Ovary (tissue), 9 donors: ENCODE data around the gene ARHGAP28. TPM values are rescaled to one million over a fixed set of nuclear protein-coding genes. Genes with fewer than 3 reads are reported as not detected.
"Not testable (repeated sequence)": the region's sequence is repeated elsewhere in the genome, so short reads cannot be mapped to it uniquely, and the experiment has no call there.

Source experiments
- DNase-seq, 5 donors: peaks; one replicate each; pipeline ENCODE4 v3.0.0-alpha.2; 2019 to 2020
- H3K27ac ChIP-seq, 2 donors: fragments of 200-600 bp; one replicate each; pipeline versions ENCODE4 v1.5.1 to v1.8.0; 2019 to 2022
- H3K27me3 ChIP-seq: fragments of 200-600 bp; one replicate; pipeline ENCODE4 v1.8.0; 2022
- H3K36me3 ChIP-seq: fragments of 200-600 bp; sonication (generic); one replicate; pipeline ENCODE4 v1.5.1; 2019
- H3K4me1 ChIP-seq: one replicate; pipeline ENCODE4 v1.8.1; 2013; ENCODE audit warnings: mild to moderate bottlenecking, moderate library complexity; ENCODE audit not compliant: insufficient read depth
- H3K4me3 ChIP-seq: fragments of 200-600 bp; sonication (generic); one replicate; pipeline ENCODE4 v1.5.1; 2017
- H3K9me3 ChIP-seq, 2 donors: fragments of 200-600 bp in 1 of 2; sonication (generic) in 1 of 2; one replicate each; pipeline versions ENCODE4 v1.5.1 to v1.8.1; 2013 to 2019; ENCODE audit warnings: mild to moderate bottlenecking in 1 of 2, moderate library complexity in 1 of 2
- EP300 ChIP-seq: sonication (generic); formaldehyde crosslinking; IDR thresholded peaks from one replicate; pipeline ENCODE4 v1.6.1; 2017; ENCODE audit warnings: antibody characterized with exemption
- POLR2A ChIP-seq: fragments of 450-650 bp; IDR thresholded peaks from one replicate; pipeline ENCODE4 v1.6.1; 2017; ENCODE audit warnings: antibody characterized with exemption, mild to moderate bottlenecking, moderate library complexity
- WGBS, 3 donors: extraction: QIAGEN DNeasy Blood & Tissue Kit in 1 of 3; methylation state at CpG; one replicate each; pipeline versions ENCODE4 v1.1.5 to v1.1.7; 2013 to 2017; 5-methylcytosine and 5-hydroxymethylcytosine counted together
- intact Hi-C, 4 donors: fragments of 100-400 bp; cut with DNase I; formaldehyde crosslinking; loops; one replicate each; pipeline versions ENCODE4 v1.11.0 to v1.15.1; 2022 to 2023
- polyA plus RNA-seq, 2 donors: library from polyadenylated mRNA; stranded (reverse); fragments of 200-250 nt in 1 of 2; fragments of 350-450 nt in 1 of 2; fragmentation: Illumina TruSeq in 1 of 2; extraction: RNeasy Lipid Tissue Mini Kit (QIAGEN cat#74804) in 1 of 2; gene quantifications; one replicate each; pipeline ENCODE4 v1.2.3, GENCODE V29; 2013 to 2014
- total RNA-seq, 7 donors: library from RNA; depleted of rRNA in 2 of 7; stranded (reverse); fragments of >200 nt in 2 of 7; fragmentation: NEBNext Ultra II Directional in 3 of 7; extraction: Animal tissue kit (Norgen Biotek cat#: 25700) in 3 of 7; gene quantifications; one replicate each; pipeline versions ENCODE4 v1.1.0 to v1.2.4, GENCODE V29; 2016 to 2023
- TF ChIP-seq, protein P1 (sequence below), 3 donors: fragments of 450-650 bp in 2 of 3; fragments of 200-600 bp in 1 of 3; IDR thresholded peaks; one replicate each; pipeline versions ENCODE4 v1.5.1 to v1.8.0; 2016 to 2022; ENCODE audit warnings: antibody characterized with exemption in 3 of 3, mild to moderate bottlenecking in 1 of 3
- donor health status: DM: no; HTN: no; CAD: no; lungs with moderate emphysema.
- donor health status: DM: no; HTN: no; CAD: no.
- donor health status: Bipolar disorder and iron deficiency.
- donor health status: DM: yes; HTN: yes; CAD: no.
- donor health status: DM: no; HTN: no; CAD: no.
- donor health status: DM: yes; HTN: yes; CAD: no.

ARHGAP28 gene
- total and polyA plus RNA-seq, 9 donors, result 5.9 to 28.7 (median 16.9) TPM

DNA sequence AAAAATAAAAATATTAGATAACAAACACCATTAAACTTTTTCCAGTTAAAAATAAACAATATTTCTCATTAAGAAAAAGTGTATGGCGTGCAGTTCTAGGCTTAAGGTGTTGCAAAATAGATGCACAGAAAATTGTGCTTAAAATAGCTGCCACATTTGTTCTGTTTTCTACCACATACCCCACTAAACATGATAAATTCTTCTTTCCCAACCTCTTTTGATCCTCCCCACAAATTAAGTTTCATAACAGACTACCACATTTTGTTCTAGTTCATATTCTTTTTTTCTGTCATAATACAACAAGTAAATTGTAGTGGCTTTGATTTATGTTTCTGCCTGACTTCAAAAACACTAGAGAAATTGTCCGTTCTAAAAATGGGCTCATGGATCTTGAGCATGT is 64.5 kb downstream of the ARHGAP28 start:
- Histone ChIP-seq H3K36me3 (no peaks in the 10 kb centered on the region), H3K4me1 (peaks cover 2% of the 10 kb centered on the region), H3K4me3 (no peak overlapping the region), H3K27me3 (no peaks in the 10 kb centered on the region), H3K27ac (no peak overlapping the region), H3K9me3 (no peaks in the 10 kb centered on the region)
- TF ChIP-seq POLR2A (no peak), EP300 (no peak)
- TF ChIP-seq, protein P1, sequence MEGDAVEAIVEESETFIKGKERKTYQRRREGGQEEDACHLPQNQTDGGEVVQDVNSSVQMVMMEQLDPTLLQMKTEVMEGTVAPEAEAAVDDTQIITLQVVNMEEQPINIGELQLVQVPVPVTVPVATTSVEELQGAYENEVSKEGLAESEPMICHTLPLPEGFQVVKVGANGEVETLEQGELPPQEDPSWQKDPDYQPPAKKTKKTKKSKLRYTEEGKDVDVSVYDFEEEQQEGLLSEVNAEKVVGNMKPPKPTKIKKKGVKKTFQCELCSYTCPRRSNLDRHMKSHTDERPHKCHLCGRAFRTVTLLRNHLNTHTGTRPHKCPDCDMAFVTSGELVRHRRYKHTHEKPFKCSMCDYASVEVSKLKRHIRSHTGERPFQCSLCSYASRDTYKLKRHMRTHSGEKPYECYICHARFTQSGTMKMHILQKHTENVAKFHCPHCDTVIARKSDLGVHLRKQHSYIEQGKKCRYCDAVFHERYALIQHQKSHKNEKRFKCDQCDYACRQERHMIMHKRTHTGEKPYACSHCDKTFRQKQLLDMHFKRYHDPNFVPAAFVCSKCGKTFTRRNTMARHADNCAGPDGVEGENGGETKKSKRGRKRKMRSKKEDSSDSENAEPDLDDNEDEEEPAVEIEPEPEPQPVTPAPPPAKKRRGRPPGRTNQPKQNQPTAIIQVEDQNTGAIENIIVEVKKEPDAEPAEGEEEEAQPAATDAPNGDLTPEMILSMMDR (IDR thresholded peaks at IDR 0.05), result no peak
- intact Hi-C loops, result no loop called here
- 82 to 93% (median 92%) methylated on average over 2 of the region's 2 CpGs for WGBS, 3 donors
- DNase-seq, result no peak

DNA sequence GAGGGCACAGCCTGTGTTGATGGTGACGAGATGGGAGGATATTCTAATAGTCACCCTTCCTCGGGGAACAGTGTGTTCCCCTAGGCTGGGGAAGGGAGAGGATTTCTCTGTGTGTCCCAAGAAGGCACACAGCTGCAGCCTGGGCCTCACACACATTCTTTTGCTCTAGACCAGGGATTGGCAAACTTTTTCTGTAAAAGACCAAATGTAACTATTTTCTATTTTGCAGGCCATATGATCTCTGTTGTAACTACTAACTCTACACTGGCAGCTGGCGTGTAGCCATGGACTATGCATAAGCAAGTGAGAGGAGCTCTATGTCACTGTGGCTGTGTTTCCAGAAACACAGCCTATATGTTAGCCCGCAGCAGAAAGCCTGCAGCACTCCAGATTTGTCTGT is 65.8 kb downstream of the ARHGAP28 start:
- Histone ChIP-seq H3K27me3 (no peaks in the 10 kb centered on the region), H3K36me3 (no peaks in the 10 kb centered on the region), H3K27ac (no peak overlapping the region), H3K4me3 (no peak overlapping the region), H3K4me1 (peaks cover 2% of the 10 kb centered on the region), H3K9me3 (no peaks in the 10 kb centered on the region)
- 78 to 83% (median 81%) methylated on average over 4 of the region's 4 CpGs for WGBS, 3 donors
- intact Hi-C loops, result no loop called here
- DNase-seq, result no peak
- TF ChIP-seq, protein P1 (IDR thresholded peaks at IDR 0.05), result no peak
- TF ChIP-seq POLR2A (no peak), EP300 (no peak)

DNA sequence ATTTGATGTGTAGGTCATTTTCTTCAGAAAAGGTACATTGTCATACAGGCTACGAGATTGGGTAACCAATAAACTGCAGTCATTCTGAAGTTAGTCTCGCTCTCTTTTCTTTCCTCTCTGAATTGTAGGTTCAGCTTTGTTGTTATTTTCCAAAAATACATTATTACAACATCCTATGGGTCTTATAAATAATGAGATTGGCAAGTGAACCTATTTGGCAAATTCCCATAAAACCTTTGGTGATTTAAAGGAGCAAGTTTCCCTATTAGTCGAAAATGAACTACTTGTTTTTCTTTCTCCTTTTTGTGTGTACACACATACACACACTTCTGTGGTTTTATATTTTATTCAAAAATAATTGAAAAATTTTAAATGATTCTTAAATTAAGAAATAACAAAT is 67.0 kb downstream of the ARHGAP28 start:
- 96 to 98% (median 97%) methylated on average over 3 of the region's 3 CpGs for WGBS, 3 donors
- Histone ChIP-seq H3K36me3 (no peaks in the 10 kb centered on the region), H3K4me1 (peaks cover 2% of the 10 kb centered on the region), H3K4me3 (no peak overlapping the region), H3K27me3 (no peaks in the 10 kb centered on the region), H3K9me3 (no peaks in the 10 kb centered on the region), H3K27ac (no peak overlapping the region)
- no peak for DNase-seq
- TF ChIP-seq, protein P1 (IDR thresholded peaks at IDR 0.05), result no peak
- TF ChIP-seq EP300, result no peak
- no peak for TF ChIP-seq POLR2A
- intact Hi-C loops, result no loop called here

DNA sequence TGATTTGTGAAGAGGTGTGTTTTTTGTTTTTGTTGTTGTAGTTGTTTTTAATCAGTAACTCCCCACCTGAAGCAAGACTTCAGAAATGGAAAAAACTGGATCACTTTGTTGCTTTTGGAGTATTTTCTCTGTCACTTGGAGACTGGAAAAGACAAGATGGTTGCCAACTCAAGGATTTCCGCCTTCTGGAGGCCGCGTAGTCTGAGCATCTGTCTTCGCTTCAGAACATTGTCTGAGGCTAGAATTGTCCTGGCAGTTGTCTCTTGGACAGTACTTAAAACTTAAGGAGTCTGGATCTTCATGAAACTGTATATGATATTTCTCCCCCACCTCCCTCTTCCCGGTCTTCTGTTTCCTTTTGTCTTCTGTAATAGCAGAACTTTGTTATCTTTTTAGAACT is 67.7 kb downstream of the ARHGAP28 start:
- Histone ChIP-seq H3K36me3 (no peaks in the 10 kb centered on the region), H3K9me3 (no peaks in the 10 kb centered on the region), H3K27me3 (no peaks in the 10 kb centered on the region), H3K27ac (no peak overlapping the region), H3K4me1 (peaks cover 2% of the 10 kb centered on the region), H3K4me3 (no peak overlapping the region)
- intact Hi-C loops, result no loop called here
- TF ChIP-seq EP300 (no peak), POLR2A (no peak)
- TF ChIP-seq, protein P1 (IDR thresholded peaks at IDR 0.05), result no peak
- no peak for DNase-seq
- 83 to 92% (median 84%) methylated on average over 5 of the region's 5 CpGs for WGBS, 3 donors

DNA sequence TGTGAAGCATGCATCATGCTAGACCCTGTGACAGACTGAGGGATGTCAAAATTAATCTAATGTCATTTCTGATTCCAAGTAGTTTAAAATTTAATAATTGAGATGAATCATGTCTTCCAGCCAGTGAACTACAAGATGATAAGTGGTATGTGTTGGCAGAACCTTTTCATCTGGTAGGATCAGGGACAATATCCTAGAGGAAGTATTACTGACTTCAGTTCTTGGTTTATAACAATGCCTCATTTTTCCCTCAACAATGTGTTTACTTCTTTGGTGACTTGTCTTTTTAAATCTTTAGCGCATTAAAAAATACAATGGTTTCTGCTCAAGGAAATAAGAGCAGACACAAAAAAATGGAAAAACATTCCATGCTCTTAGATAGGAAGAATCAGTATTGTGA is 69.4 kb downstream of the ARHGAP28 start:
- intact Hi-C loops, result no loop called here
- Histone ChIP-seq H3K4me3 (no peak overlapping the region), H3K27me3 (no peaks in the 10 kb centered on the region), H3K27ac (no peak overlapping the region), H3K4me1 (peaks cover 2% of the 10 kb centered on the region), H3K36me3 (no peaks in the 10 kb centered on the region), H3K9me3 (no peaks in the 10 kb centered on the region)
- no peak for DNase-seq
- WGBS, 3 donors, result 94 to 96% (median 96%) methylated on average over 1 of the region's 1 CpG
- TF ChIP-seq, protein P1 (IDR thresholded peaks at IDR 0.05), result no peak
- TF ChIP-seq EP300 (no peak), POLR2A (no peak)

DNA sequence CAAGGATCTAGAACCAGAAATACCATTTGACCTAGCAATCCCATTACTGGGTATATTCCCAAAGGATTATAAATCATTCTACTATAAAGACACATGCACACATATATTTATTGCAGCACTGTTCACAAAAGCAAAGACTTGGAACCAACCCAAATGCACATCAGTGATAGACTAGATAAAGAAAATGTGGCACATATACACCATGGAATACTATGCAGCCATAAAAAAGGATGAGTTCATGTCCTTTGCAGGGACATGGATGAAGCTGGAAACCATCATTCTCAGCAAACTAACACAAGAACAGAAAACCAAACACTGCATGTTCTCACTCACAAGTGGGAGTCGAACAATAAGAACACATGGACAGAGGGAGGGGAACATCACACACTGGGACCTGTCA is 70.8 kb downstream of the ARHGAP28 start:
- H3K4me3 ChIP-seq, H3K36me3 ChIP-seq, H3K27ac ChIP-seq, H3K9me3 ChIP-seq, DNase-seq, H3K4me1 ChIP-seq, intact Hi-C loops, H3K27me3 ChIP-seq: not testable (repeated sequence)
- WGBS, 3 donors, result 94 to 100% (median 95%) methylated on average over 1 of the region's 1 CpG
